H9 (cell line): Measurements from ENCODE around the gene UTP14A. TPM values are rescaled to one million over a fixed set of nuclear protein-coding genes. Genes with fewer than 3 reads are reported as not detected.

ENCODE experiments used
- DNase-seq: peaks from one replicate; pipeline ENCODE4 v3.0.0-alpha.2; 2017
- H2AFZ ChIP-seq: one replicate; pipeline ENCODE4 v1.6.1; 2013; ENCODE audit warnings: mild to moderate bottlenecking, low read length, control low read depth, moderate library complexity
- H2AK5ac ChIP-seq: 2 replicates; pipeline ENCODE4 v1.6.1; 2013; ENCODE audit warnings: low read length, control low read depth, mixed read lengths; ENCODE audit not compliant: insufficient read length
- H2BK120ac ChIP-seq: one replicate; pipeline ENCODE4 v1.6.1; 2013; ENCODE audit warnings: low read depth, mild to moderate bottlenecking, low read length, control low read depth, inconsistent platforms; ENCODE audit not compliant: poor library complexity, severe bottlenecking
- H2BK12ac ChIP-seq: 2 replicates; pipeline ENCODE4 v1.6.1; 2013; ENCODE audit warnings: low read length, control low read depth, mixed read lengths, low read depth; ENCODE audit not compliant: insufficient read length
- H2BK15ac ChIP-seq: 2 replicates; pipeline ENCODE4 v1.6.1; 2013; ENCODE audit warnings: low read depth, low read length, control low read depth
- H2BK20ac ChIP-seq: one replicate; pipeline ENCODE4 v1.6.1; 2013; ENCODE audit warnings: low read depth, mild to moderate bottlenecking, low read length, control low read depth, inconsistent platforms; ENCODE audit not compliant: poor library complexity, severe bottlenecking
- H2BK5ac ChIP-seq: 2 replicates; pipeline ENCODE4 v1.6.1; 2013; ENCODE audit warnings: low read length, control low read depth, mixed read lengths; ENCODE audit not compliant: insufficient read length
- H3K14ac ChIP-seq: 2 replicates; pipeline ENCODE4 v1.6.1; 2013; ENCODE audit warnings: low read length, control low read depth; ENCODE audit not compliant: insufficient read depth
- H3K18ac ChIP-seq: 2 replicates; pipeline ENCODE4 v1.6.1; 2013; ENCODE audit warnings: low read depth, mild to moderate bottlenecking, mixed read lengths, low read length, control low read depth; ENCODE audit not compliant: insufficient read length
- H3K23ac ChIP-seq: 2 replicates; pipeline ENCODE4 v1.6.1; 2013; ENCODE audit warnings: low read length, control low read depth, mixed read lengths, low read depth; ENCODE audit not compliant: insufficient read length
- H3K23me2 ChIP-seq: 2 replicates; pipeline ENCODE4 v1.6.1; 2013; ENCODE audit warnings: low read depth, mild to moderate bottlenecking, mixed read lengths, low read length, control low read depth; ENCODE audit not compliant: insufficient read length, poor library complexity, severe bottlenecking
- H3K27ac ChIP-seq: 2 replicates; pipeline ENCODE4 v1.5.1; 2013; ENCODE audit warnings: low read length, control low read depth, mixed read lengths, low read depth; ENCODE audit not compliant: insufficient read length
- H3K27me3 ChIP-seq: 2 replicates; pipeline ENCODE4 v1.6.1; 2013; ENCODE audit warnings: low read length, control low read depth, inconsistent platforms; ENCODE audit not compliant: insufficient read depth
- H3K4ac ChIP-seq: 2 replicates; pipeline ENCODE4 v1.6.1; 2013; ENCODE audit warnings: low read depth, mild to moderate bottlenecking, control low read depth, inconsistent platforms, low read length, moderate library complexity
- H3K4me1 ChIP-seq: 2 replicates; pipeline ENCODE4 v1.6.1; 2013; ENCODE audit warnings: low read length, control low read depth, inconsistent platforms; ENCODE audit not compliant: insufficient read depth
- H3K4me2 ChIP-seq: 2 replicates; pipeline ENCODE4 v1.6.1; 2013; ENCODE audit warnings: low read length, control low read depth, mixed read lengths; ENCODE audit not compliant: insufficient read length, insufficient read depth
- H3K56ac ChIP-seq: 2 replicates; pipeline ENCODE4 v1.6.1; 2013; ENCODE audit warnings: low read depth, mild to moderate bottlenecking, mixed read lengths, low read length, control low read depth; ENCODE audit not compliant: insufficient read length
- H3K79me1 ChIP-seq: 2 replicates; pipeline ENCODE4 v1.6.1; 2013; ENCODE audit warnings: low read depth, mild to moderate bottlenecking, moderate library complexity, low read length, control low read depth, inconsistent platforms; ENCODE audit not compliant: insufficient read depth, poor library complexity, severe bottlenecking
- H3K79me2 ChIP-seq: 2 replicates; pipeline ENCODE4 v1.6.1; 2013; ENCODE audit warnings: low read length, control low read depth, inconsistent platforms; ENCODE audit not compliant: insufficient read depth
- H3K9ac ChIP-seq: 2 replicates; pipeline ENCODE4 v1.6.1; 2013; ENCODE audit warnings: low read length, control low read depth, mixed read lengths; ENCODE audit not compliant: insufficient read length; ENCODE audit errors: extremely low read depth
- H3K9me3 ChIP-seq: one replicate; pipeline ENCODE4 v1.6.1; 2013; ENCODE audit warnings: low read depth, low read length, inconsistent platforms; ENCODE audit not compliant: control insufficient read depth
- H3T11ph ChIP-seq: one replicate; pipeline ENCODE4 v1.6.1; 2013; ENCODE audit warnings: mild to moderate bottlenecking, low read length, control low read depth, inconsistent platforms
- H4K20me1 ChIP-seq: one replicate; pipeline ENCODE4 v1.6.1; 2013; ENCODE audit not compliant: control insufficient read depth, insufficient read length, insufficient read depth
- H4K5ac ChIP-seq: 2 replicates; pipeline ENCODE4 v1.6.1; 2013; ENCODE audit warnings: low read depth, mild to moderate bottlenecking, mixed read lengths, low read length, control low read depth; ENCODE audit not compliant: insufficient read length
- H4K8ac ChIP-seq: replicated peaks from 2 replicates; pipeline ENCODE4 v1.6.1; 2013; ENCODE audit warnings: low read length, control low read depth, mixed read lengths, low read depth; ENCODE audit not compliant: insufficient read length
- H4K91ac ChIP-seq: 2 replicates; pipeline ENCODE4 v1.6.1; 2013; ENCODE audit warnings: low read depth, mild to moderate bottlenecking, moderate library complexity, mixed read lengths, low read length, control low read depth; ENCODE audit not compliant: insufficient read length
- H3K27ac Mint-ChIP-seq, 3 experiments: 2 replicates in 2 of 3; 3 replicates in 1 of 3; pipeline ENCODE4 v1.8.0; 2020 to 2021; ENCODE audit warnings: mixed read lengths in 3 of 3, mild to moderate bottlenecking in 1 of 3, moderate library complexity in 1 of 3
- H3K27me3 Mint-ChIP-seq: 2 replicates; pipeline ENCODE4 v1.8.0; 2021; ENCODE audit warnings: low read depth, mild to moderate bottlenecking, moderate library complexity, mixed read lengths
- H3K36me3 Mint-ChIP-seq, 3 experiments: 2 replicates in 2 of 3; 3 replicates in 1 of 3; pipeline ENCODE4 v1.8.0; 2020 to 2021; ENCODE audit warnings: low read depth in 3 of 3, mixed read lengths in 3 of 3; ENCODE audit not compliant: insufficient read depth in 1 of 3
- H3K4me1 Mint-ChIP-seq, 2 experiments: 2 replicates each; pipeline ENCODE4 v1.8.0; 2020; ENCODE audit warnings: mixed read lengths in 2 of 2
- H3K4me3 Mint-ChIP-seq, 2 experiments: 2 replicates in 1 of 2; 3 replicates in 1 of 2; pipeline ENCODE4 v1.8.0; 2020 to 2021; ENCODE audit warnings: mild to moderate bottlenecking in 2 of 2, mixed read lengths in 2 of 2, moderate library complexity in 1 of 2
- H3K9me3 Mint-ChIP-seq, 2 experiments: 2 replicates in 1 of 2; 3 replicates in 1 of 2; pipeline ENCODE4 v1.8.0; 2020; ENCODE audit warnings: mild to moderate bottlenecking in 2 of 2, mixed read lengths in 2 of 2, moderate library complexity in 1 of 2
- CTCF ChIP-seq: fragments of 200-600 bp; sonication (generic); conservative IDR thresholded peaks from 3 replicates; pipeline ENCODE4 v1.8.0; 2021; ENCODE audit warnings: antibody characterized with exemption, mild to moderate bottlenecking
- WGBS: extraction: QIAGEN DNeasy Blood & Tissue Kit; methylation state at CpG from one replicate; pipeline ENCODE4 v1.1.7; 2013; ENCODE audit warnings: missing lambda C conversion rate, low lambda C conversion rate, mixed read lengths; ENCODE audit not compliant: insufficient read length; ENCODE audit errors: extremely low coverage; 5-methylcytosine and 5-hydroxymethylcytosine counted together
- total RNA-seq: library from RNA; stranded (reverse); gene quantifications from 2 replicates; pipeline ENCODE4 v1.2.1, GENCODE V29; 2021

UTP14A gene
- total RNA-seq, 1 experiment from 2014 or later: 37.0 TPM

DNA sequence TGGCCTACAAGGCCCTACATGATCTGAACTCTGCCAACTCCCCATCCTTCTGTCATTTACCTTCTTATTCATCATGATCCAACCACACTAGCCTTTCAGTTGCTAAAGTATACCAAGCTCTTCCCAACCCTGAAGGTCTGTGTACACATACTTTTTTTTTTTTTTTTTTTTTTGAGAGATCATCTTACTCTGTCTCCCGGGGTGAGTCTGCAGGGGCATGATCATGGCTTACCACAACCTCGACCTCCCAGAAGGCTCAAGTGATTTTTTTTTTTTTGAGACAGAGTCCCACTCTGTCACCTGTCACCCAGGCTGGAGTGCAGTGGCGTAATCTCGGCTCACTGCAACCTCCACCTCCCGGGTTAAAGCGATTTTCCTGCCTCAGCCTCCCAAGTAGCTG lies 5.9 kb upstream of the UTP14A start:
- H3K36me3 Mint-ChIP-seq: no peaks in the 10 kb centered on the region
- Histone ChIP-seq H2BK15ac (no peak overlapping the region), H3K79me2 (no peaks in the 10 kb centered on the region), H3K4ac (no peak overlapping the region), H3K79me1 (no peaks in the 10 kb centered on the region), H4K8ac (no peak overlapping the region), H4K20me1 (no peaks in the 10 kb centered on the region), H4K5ac (no peak overlapping the region), H2BK12ac (no peak overlapping the region), H2AFZ (no peak overlapping the region), H3K9me3 (no peaks in the 10 kb centered on the region), H4K91ac (no peak overlapping the region), H3K4me2 (no peak overlapping the region), H3T11ph (no peak overlapping the region), H3K9ac (no peak overlapping the region), H3K14ac (no peak overlapping the region), H3K4me1 (no peaks in the 10 kb centered on the region), H2BK120ac (no peak overlapping the region), H3K23ac (no peak overlapping the region), H3K27ac (no peak overlapping the region), H2BK5ac (no peak overlapping the region), H3K27me3 (no peaks in the 10 kb centered on the region), H3K18ac (no peak overlapping the region), H3K56ac (no peak overlapping the region), H2BK20ac (no peak overlapping the region), H3K23me2 (no peaks in the 10 kb centered on the region), H2AK5ac (no peak overlapping the region)
- no peak overlapping the region for H3K27ac Mint-ChIP-seq
- no peaks in the 10 kb centered on the region; the same call in 1 of the 2 replicates for H3K27me3 Mint-ChIP-seq
- no peak for DNase-seq
- no peak for TF ChIP-seq CTCF
- no CpG with 5 or more reads among the region's 6 CpGs for WGBS
- H3K4me3 Mint-ChIP-seq: no peak overlapping the region
- no peaks in the 10 kb centered on the region for H3K4me1 Mint-ChIP-seq
- peaks cover 0 to 57% of the 10 kb centered on the region in 2 experiments; a peak in 2 of 5 replicates for H3K9me3 Mint-ChIP-seq
